Measurements from ENCODE around the gene PSMD1.

The PSMD1 gene

GRCh38 chr2:231187736-231188505 lies 131.3 kb downstream of the PSMD1 start:
- TF ChIP-seq, protein P1, sequence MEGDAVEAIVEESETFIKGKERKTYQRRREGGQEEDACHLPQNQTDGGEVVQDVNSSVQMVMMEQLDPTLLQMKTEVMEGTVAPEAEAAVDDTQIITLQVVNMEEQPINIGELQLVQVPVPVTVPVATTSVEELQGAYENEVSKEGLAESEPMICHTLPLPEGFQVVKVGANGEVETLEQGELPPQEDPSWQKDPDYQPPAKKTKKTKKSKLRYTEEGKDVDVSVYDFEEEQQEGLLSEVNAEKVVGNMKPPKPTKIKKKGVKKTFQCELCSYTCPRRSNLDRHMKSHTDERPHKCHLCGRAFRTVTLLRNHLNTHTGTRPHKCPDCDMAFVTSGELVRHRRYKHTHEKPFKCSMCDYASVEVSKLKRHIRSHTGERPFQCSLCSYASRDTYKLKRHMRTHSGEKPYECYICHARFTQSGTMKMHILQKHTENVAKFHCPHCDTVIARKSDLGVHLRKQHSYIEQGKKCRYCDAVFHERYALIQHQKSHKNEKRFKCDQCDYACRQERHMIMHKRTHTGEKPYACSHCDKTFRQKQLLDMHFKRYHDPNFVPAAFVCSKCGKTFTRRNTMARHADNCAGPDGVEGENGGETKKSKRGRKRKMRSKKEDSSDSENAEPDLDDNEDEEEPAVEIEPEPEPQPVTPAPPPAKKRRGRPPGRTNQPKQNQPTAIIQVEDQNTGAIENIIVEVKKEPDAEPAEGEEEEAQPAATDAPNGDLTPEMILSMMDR (IDR thresholded peaks at IDR 0.05; ENCODE audit: control extremely low read depth, extremely low read depth, low read depth, missing control alignments) = no peak
- CTCF ChIA-PET = interaction anchor here (0.7 to 2.2 kb wide), 4 partner anchors 8 to 35 kb away, joined by 3 to 7 read pairs (median 3); partner anchors contain the start of gene ARMC9
- POLR2A ChIA-PET = no interaction called here
- no peak for DNase-seq (ENCODE audit: extremely low spot score)

GRCh38 chr2:231188506-231189170 lies 132.0 kb downstream of the PSMD1 start:
- POLR2A ChIA-PET = no interaction called here

GRCh38 chr2:231189171-231189530 lies 132.5 kb downstream of the PSMD1 start:
- DNase-seq (ENCODE audit: extremely low spot score) = no peak
- CTCF ChIA-PET = interaction anchor here (0.7 to 2.2 kb wide), 4 partner anchors 8 to 26 kb away, joined by 3 to 7 read pairs (median 3); partner anchors contain the start of gene ARMC9
- TF ChIP-seq, protein P1 (IDR thresholded peaks at IDR 0.05; ENCODE audit: control extremely low read depth, extremely low read depth, low read depth, missing control alignments) = no peak
- POLR2A ChIA-PET = no interaction called here

More at GRCh38 chr2:231188506-231189170, 132.0 kb downstream of the PSMD1 start:
- no peak for DNase-seq (ENCODE audit: extremely low spot score)
- TF ChIP-seq, protein P1 (IDR thresholded peaks at IDR 0.05; ENCODE audit: control extremely low read depth, extremely low read depth, low read depth, missing control alignments) = no peak
- CTCF ChIA-PET = interaction anchor here (0.7 to 2.2 kb wide), 5 partner anchors 9 to 26 kb away, joined by 3 to 7 read pairs (median 3); partner anchors contain the start of gene ARMC9

GRCh38 chr2:231189571-231190495 lies 133.2 kb downstream of the PSMD1 start:
- no peak for DNase-seq (ENCODE audit: extremely low spot score)
- ChIA-PET CTCF (interaction anchor here (0.7 to 1.1 kb wide), 4 partner anchors 10 to 25 kb away, joined by 3 read pairs; no protein-coding TSS in a partner anchor), POLR2A (no interaction called here)
- TF ChIP-seq, protein P1 (IDR thresholded peaks at IDR 0.05; ENCODE audit: control extremely low read depth, extremely low read depth, low read depth, missing control alignments) = no peak

- no peak for DNase-seq (ENCODE audit: extremely low spot score)
- CTCF ChIA-PET = interaction anchor here (1.1 to 1.2 kb wide), 2 partner anchors 11 to 37 kb away, joined by 3 to 4 read pairs; no protein-coding TSS in a partner anchor
- TF ChIP-seq, protein P1 (IDR thresholded peaks at IDR 0.05; ENCODE audit: control extremely low read depth, extremely low read depth, low read depth, missing control alignments) = no peak
- POLR2A ChIA-PET = no interaction called here
These were observed 134.0 kb downstream of the PSMD1 start for GRCh38 chr2:231190531-231191197.

Data from GM10248 (cell line).